Trophoblast cell (in vitro differentiated cells and primary cell): ENCODE data around the gene GPX6.

Experiments used
- DNase-seq, 2 donors: peaks; one replicate each; pipeline ENCODE4 v3.0.0-alpha.2; 2016
- H2AFZ ChIP-seq: 2 replicates; pipeline ENCODE4 v1.6.1; 2013; ENCODE audit warnings: low read length, moderate library complexity, mild to moderate bottlenecking; ENCODE audit not compliant: insufficient read depth, poor library complexity
- H2AK5ac ChIP-seq: 2 replicates; pipeline ENCODE4 v1.6.1; 2013; ENCODE audit warnings: mild to moderate bottlenecking, low read length
- H2BK120ac ChIP-seq: 2 replicates; pipeline ENCODE4 v1.6.1; 2013; ENCODE audit warnings: low read length, mild to moderate bottlenecking, moderate library complexity; ENCODE audit not compliant: insufficient read depth, poor library complexity
- H2BK12ac ChIP-seq: 2 replicates; pipeline ENCODE4 v1.6.1; 2013; ENCODE audit warnings: mild to moderate bottlenecking, low read length, moderate library complexity
- H2BK5ac ChIP-seq: 2 replicates; pipeline ENCODE4 v1.6.1; 2013; ENCODE audit warnings: low read length, low read depth, moderate library complexity, mild to moderate bottlenecking; ENCODE audit not compliant: poor library complexity
- H3K14ac ChIP-seq: 2 replicates; pipeline ENCODE4 v1.6.1; 2013; ENCODE audit warnings: mild to moderate bottlenecking, low read length
- H3K18ac ChIP-seq: 2 replicates; pipeline ENCODE4 v1.6.1; 2013; ENCODE audit warnings: mild to moderate bottlenecking, low read length
- H3K23ac ChIP-seq: 2 replicates; pipeline ENCODE4 v1.6.1; 2013; ENCODE audit warnings: low read length
- H3K27ac ChIP-seq: 2 replicates; pipeline ENCODE4 v1.5.1; 2013; ENCODE audit warnings: low read depth, mild to moderate bottlenecking, inconsistent platforms, low read length, moderate library complexity
- H3K27me3 ChIP-seq: 2 replicates; pipeline ENCODE4 v1.6.1; 2013; ENCODE audit warnings: inconsistent platforms, mild to moderate bottlenecking, low read length, moderate library complexity; ENCODE audit not compliant: insufficient read depth
- H3K36me3 ChIP-seq, 2 experiments: 1 replicate in 1 of 2; 2 replicates in 1 of 2; pipeline ENCODE4 v1.6.1; 2013; ENCODE audit warnings: low read length in 2 of 2, mild to moderate bottlenecking in 2 of 2, moderate library complexity in 1 of 2; ENCODE audit not compliant: insufficient read depth in 2 of 2, control insufficient read depth in 1 of 2
- H3K4ac ChIP-seq: 2 replicates; pipeline ENCODE4 v1.6.1; 2013; ENCODE audit warnings: low read depth, mild to moderate bottlenecking, low read length, moderate library complexity
- H3K4me1 ChIP-seq, 2 experiments: 1 replicate in 1 of 2; 2 replicates in 1 of 2; pipeline ENCODE4 v1.6.1; 2013; ENCODE audit warnings: low read length in 2 of 2, mild to moderate bottlenecking in 2 of 2, moderate library complexity in 1 of 2; ENCODE audit not compliant: insufficient read depth in 2 of 2, control insufficient read depth in 1 of 2
- H3K4me2 ChIP-seq: 2 replicates; pipeline ENCODE4 v1.6.1; 2013; ENCODE audit warnings: inconsistent platforms, mild to moderate bottlenecking, low read length, moderate library complexity
- H3K4me3 ChIP-seq: 2 replicates; pipeline ENCODE4 v1.5.1; 2013; ENCODE audit warnings: mild to moderate bottlenecking, low read depth, low read length, inconsistent platforms
- H3K79me1 ChIP-seq: one replicate; pipeline ENCODE4 v1.6.1; 2013; ENCODE audit warnings: low read length
- H3K79me2 ChIP-seq: 2 replicates; pipeline ENCODE4 v1.6.1; 2013; ENCODE audit warnings: low read length, mild to moderate bottlenecking; ENCODE audit not compliant: control insufficient read depth, insufficient read depth, poor library complexity
- H3K9ac ChIP-seq: 2 replicates; pipeline ENCODE4 v1.6.1; 2013; ENCODE audit warnings: mild to moderate bottlenecking, low read length
- H3K9me3 ChIP-seq: 2 replicates; pipeline ENCODE4 v1.6.1; 2013; ENCODE audit warnings: low read depth, mild to moderate bottlenecking, control low read depth, inconsistent platforms, low read length; ENCODE audit not compliant: insufficient read depth
- H4K12ac ChIP-seq: 2 replicates; pipeline ENCODE4 v1.6.1; 2013; ENCODE audit warnings: low read depth, mild to moderate bottlenecking, low read length, moderate library complexity
- H4K8ac ChIP-seq: 2 replicates; pipeline ENCODE4 v1.6.1; 2013; ENCODE audit warnings: low read depth, mild to moderate bottlenecking, low read length, moderate library complexity
- H4K91ac ChIP-seq: one replicate; pipeline ENCODE4 v1.6.1; 2013; ENCODE audit warnings: low read depth, mild to moderate bottlenecking, low read length, moderate library complexity
- WGBS: extraction: QIAGEN DNeasy Blood & Tissue Kit; methylation state at CpG from one replicate; pipeline ENCODE4 v1.1.7; 2013; ENCODE audit warnings: missing lambda C conversion rate; ENCODE audit not compliant: insufficient read length, insufficient coverage; ENCODE audit errors: extremely low coverage; 5-methylcytosine and 5-hydroxymethylcytosine counted together

The GPX6 gene

GRCh38 chr6:28545955-28546354, 30.4 kb upstream of the GPX6 start:
- Histone ChIP-seq H3K79me1 (peaks cover 2% of the 10 kb centered on the region), H2AFZ (no peak overlapping the region), H2BK5ac (no peak overlapping the region), H3K9ac (no peak overlapping the region), H4K91ac (no peak overlapping the region), H3K79me2 (no peaks in the 10 kb centered on the region), H4K12ac (no peak overlapping the region), H3K27ac (no peak overlapping the region), H3K27me3 (no peaks in the 10 kb centered on the region), H3K4ac (no peak overlapping the region), H3K23ac (no peak overlapping the region), H3K4me2 (no peak overlapping the region), H3K36me3 (no peaks in the 10 kb centered on the region), H3K18ac (no peak overlapping the region), H2BK120ac (no peak overlapping the region), H2BK12ac (no peak overlapping the region), H4K8ac (no peak overlapping the region), H3K4me3 (no peak overlapping the region), H3K14ac (no peak overlapping the region), H3K9me3 (no peaks in the 10 kb centered on the region), H2AK5ac (no peak overlapping the region), H3K4me1 (no peaks in the 10 kb centered on the region)
- no peak for DNase-seq

- WGBS = no CpG with 5 or more reads among the region's 31 CpGs
- H3K14ac ChIP-seq = no peak overlapping the region
- H4K12ac ChIP-seq = no peak overlapping the region
These were observed 28.3 kb upstream of the GPX6 start for GRCh38 chr6:28543651-28544610.

GRCh38 chr6:28542440-28543296, 27.1 kb upstream of the GPX6 start:
- no peaks in the 10 kb centered on the region for H3K79me2 ChIP-seq
- H2AFZ ChIP-seq = peak overlapping the region; percentile 8
- no peak overlapping the region for H3K14ac ChIP-seq
- H3K23ac ChIP-seq = no peak overlapping the region
- no peaks in the 10 kb centered on the region for H3K27me3 ChIP-seq
- H3K79me1 ChIP-seq = peaks cover 2% of the 10 kb centered on the region
- no peak overlapping the region for H2AK5ac ChIP-seq
- WGBS = no CpG with 5 or more reads among the region's 30 CpGs
- no peaks in the 10 kb centered on the region for H3K9me3 ChIP-seq
- H3K18ac ChIP-seq = no peak overlapping the region
- H2BK120ac ChIP-seq = no peak overlapping the region
- peak; percentile 81 to 89 for DNase-seq
- H2BK5ac ChIP-seq = no peak overlapping the region
- H3K4me2 ChIP-seq = peak overlapping the region; percentile 68
- no peak overlapping the region for H3K4ac ChIP-seq
- no peak overlapping the region for H3K4me3 ChIP-seq
- H4K91ac ChIP-seq = no peak overlapping the region
- H2BK12ac ChIP-seq = no peak overlapping the region
- peaks cover 0 to 3% of the 10 kb centered on the region in 2 experiments for H3K4me1 ChIP-seq
- H3K36me3 ChIP-seq = no peaks in the 10 kb centered on the region
- H3K27ac ChIP-seq = no peak overlapping the region
- no peak overlapping the region for H4K8ac ChIP-seq
- peak overlapping the region; percentile 44 for H3K9ac ChIP-seq
- no peak overlapping the region for H4K12ac ChIP-seq

More at GRCh38 chr6:28543651-28544610, 28.3 kb upstream of the GPX6 start:
- Histone ChIP-seq H4K91ac (peak overlapping the region; percentile 27), H3K79me1 (peaks cover 2% of the 10 kb centered on the region), H2BK120ac (no peak overlapping the region), H2BK12ac (no peak overlapping the region), H2BK5ac (no peak overlapping the region), H3K4ac (no peak overlapping the region), H3K79me2 (no peaks in the 10 kb centered on the region), H3K36me3 (no peaks in the 10 kb centered on the region), H2AFZ (peak overlapping the region; percentile 82), H2AK5ac (no peak overlapping the region), H3K23ac (no peak overlapping the region), H3K18ac (no peak overlapping the region), H3K27ac (no peak overlapping the region), H3K4me1 (no peaks in the 10 kb centered on the region), H3K27me3 (no peaks in the 10 kb centered on the region), H4K8ac (peak overlapping the region; percentile 72), H3K4me2 (peak overlapping the region; percentile 56), H3K4me3 (peak overlapping the region; percentile 64), H3K9ac (no peak overlapping the region), H3K9me3 (no peaks in the 10 kb centered on the region)
- DNase-seq = peak in 1 of 2 donors; percentile 3

- no CpG with 5 or more reads among the region's 7 CpGs for WGBS
- no peaks in the 10 kb centered on the region for H3K27me3 ChIP-seq
These were observed 26.4 kb upstream of the GPX6 start for GRCh38 chr6:28541996-28542395.

More at GRCh38 chr6:28541996-28542395, 26.4 kb upstream of the GPX6 start:
- H2BK5ac ChIP-seq = no peak overlapping the region
- H3K27ac ChIP-seq = no peak overlapping the region
- H3K4me2 ChIP-seq = peak overlapping the region; percentile 68
- H3K4me1 ChIP-seq = peaks cover 2 to 6% of the 10 kb centered on the region in 2 experiments
- no peaks in the 10 kb centered on the region for H3K36me3 ChIP-seq
- no peak overlapping the region for H3K4ac ChIP-seq
- H3K9ac ChIP-seq = no peak overlapping the region
- no peak overlapping the region for H3K18ac ChIP-seq
- no peak overlapping the region for H3K14ac ChIP-seq
- no peak overlapping the region for H3K23ac ChIP-seq
- H4K8ac ChIP-seq = no peak overlapping the region
- no peak overlapping the region for H2AK5ac ChIP-seq
- H4K12ac ChIP-seq = no peak overlapping the region
- no peak overlapping the region for H2AFZ ChIP-seq
- no peak overlapping the region for H2BK12ac ChIP-seq
- no peaks in the 10 kb centered on the region for H3K9me3 ChIP-seq
- H2BK120ac ChIP-seq = no peak overlapping the region
- no peak overlapping the region for H3K4me3 ChIP-seq
- H3K79me1 ChIP-seq = peaks cover 2% of the 10 kb centered on the region
- no peak overlapping the region for H4K91ac ChIP-seq
- no peaks in the 10 kb centered on the region for H3K79me2 ChIP-seq
- no peak for DNase-seq
